Epithelial cell of esophagus (primary cell): ENCODE results near the gene FAT4.

ENCODE experiments used
- DNase-seq: peaks from one replicate; pipeline ENCODE4 v3.0.0; 2010; ENCODE audit warnings: low read depth
- H3K4me3 ChIP-seq: 2 replicates; pipeline ENCODE4 v1.5.1; 2011; ENCODE audit warnings: mild to moderate bottlenecking, low read length, control low read depth
- CTCF ChIP-seq: IDR thresholded peaks from 2 replicates; pipeline ENCODE4 v1.5.1; 2011; ENCODE audit warnings: low read depth, mild to moderate bottlenecking, low read length, control low read depth, inconsistent platforms; ENCODE audit not compliant: insufficient read depth; ENCODE audit errors: missing control alignments

FAT4 gene

GRCh38 chr4:125352521-125352920 is 37.8 kb downstream of the FAT4 start:
- no peak for TF ChIP-seq CTCF
- no peak for DNase-seq
- no peak overlapping the region for H3K4me3 ChIP-seq

- TF ChIP-seq CTCF = no peak
- H3K4me3 ChIP-seq = no peak overlapping the region
- DNase-seq = no peak
These were observed 38.4 kb downstream of the FAT4 start for GRCh38 chr4:125353131-125353530.

GRCh38 chr4:125355791-125356190 is 41.0 kb downstream of the FAT4 start:
- H3K4me3 ChIP-seq = no peak overlapping the region
- no peak for DNase-seq
- no peak for TF ChIP-seq CTCF

- no peak overlapping the region for H3K4me3 ChIP-seq
- DNase-seq = no peak
- TF ChIP-seq CTCF = no peak
These were observed 42.9 kb downstream of the FAT4 start for GRCh38 chr4:125357675-125358074.

- H3K4me3 ChIP-seq = no peak overlapping the region
- TF ChIP-seq CTCF = no peak
- no peak for DNase-seq
These were observed 43.7 kb downstream of the FAT4 start for GRCh38 chr4:125358453-125358852.

- H3K4me3 ChIP-seq = no peak overlapping the region
- TF ChIP-seq CTCF = no peak
- DNase-seq = no peak
These were observed 44.6 kb downstream of the FAT4 start for GRCh38 chr4:125359363-125359762.

- TF ChIP-seq CTCF = no peak
- no peak for DNase-seq
- no peak overlapping the region for H3K4me3 ChIP-seq
These were observed 45.3 kb downstream of the FAT4 start for GRCh38 chr4:125359960-125360634.
